ENCODE data around the gene DNAH7. TPM values are rescaled to one million over a fixed set of nuclear protein-coding genes. Genes with fewer than 3 reads are reported as not detected.

The DNAH7 gene
- polyA plus RNA-seq, 4 donors: 6.5 to 10.2 (median 9.3) TPM

Other genes with a start within 250 kb of the DNAH7 start
- 10 to 100 TPM; 10.9 to 14.1 (median 11.7) TPM for gene STK17B, start 102.7 kb upstream of the DNAH7 start, polyA plus RNA-seq (ENCODE audit: insufficient read length in 4 of 4)